ENCODE measurements around the gene YARS1.

The YARS1 gene

DNA sequence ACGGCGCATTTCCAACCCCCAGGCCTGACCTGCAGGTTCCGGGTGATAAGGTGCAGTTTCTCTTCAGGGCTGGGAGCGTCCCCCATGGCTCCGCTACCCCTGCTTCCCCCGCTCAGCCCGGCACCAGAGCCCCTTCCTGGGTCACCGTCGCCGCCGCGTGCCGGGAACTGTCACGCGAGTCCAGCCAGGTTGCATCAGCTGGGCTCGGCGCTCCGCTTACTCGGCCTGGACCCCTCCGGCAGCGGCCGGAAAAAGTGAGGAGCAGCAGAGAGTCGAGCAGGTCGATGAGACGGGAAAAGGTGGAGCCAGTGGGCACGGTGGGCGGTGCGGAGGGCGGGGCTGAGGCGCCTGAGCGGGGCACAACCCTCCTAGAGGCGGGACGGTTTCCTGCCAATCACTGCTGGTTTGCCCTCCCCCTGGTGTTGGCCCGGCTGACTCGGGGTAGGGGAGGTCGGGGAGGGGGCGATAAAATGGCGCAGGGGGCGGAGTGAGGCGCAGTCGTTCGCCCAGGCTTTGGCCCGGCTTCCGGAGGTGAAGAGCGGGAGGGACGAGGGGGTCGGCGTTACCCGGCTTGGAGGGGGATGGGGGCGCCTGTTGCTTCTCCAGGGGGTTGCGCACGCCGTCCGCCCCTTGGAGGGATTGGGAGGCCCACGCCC is at the start of gene YARS1, which contains the start of gene S100PBP:
TSS of gene YARS1 (minus strand) at position 200 of the 656 bp plus-strand sequence. CDS start at position 86, 114 bp downstream.
TSS of gene S100PBP (plus strand) at position 495 of the 656 bp plus-strand sequence. CDS start 8,447 bp downstream, outside the sequence.
- peak; percentile 99 to 100 for DNase-seq (ENCODE audit: low read depth in 2 of 2)

DNA sequence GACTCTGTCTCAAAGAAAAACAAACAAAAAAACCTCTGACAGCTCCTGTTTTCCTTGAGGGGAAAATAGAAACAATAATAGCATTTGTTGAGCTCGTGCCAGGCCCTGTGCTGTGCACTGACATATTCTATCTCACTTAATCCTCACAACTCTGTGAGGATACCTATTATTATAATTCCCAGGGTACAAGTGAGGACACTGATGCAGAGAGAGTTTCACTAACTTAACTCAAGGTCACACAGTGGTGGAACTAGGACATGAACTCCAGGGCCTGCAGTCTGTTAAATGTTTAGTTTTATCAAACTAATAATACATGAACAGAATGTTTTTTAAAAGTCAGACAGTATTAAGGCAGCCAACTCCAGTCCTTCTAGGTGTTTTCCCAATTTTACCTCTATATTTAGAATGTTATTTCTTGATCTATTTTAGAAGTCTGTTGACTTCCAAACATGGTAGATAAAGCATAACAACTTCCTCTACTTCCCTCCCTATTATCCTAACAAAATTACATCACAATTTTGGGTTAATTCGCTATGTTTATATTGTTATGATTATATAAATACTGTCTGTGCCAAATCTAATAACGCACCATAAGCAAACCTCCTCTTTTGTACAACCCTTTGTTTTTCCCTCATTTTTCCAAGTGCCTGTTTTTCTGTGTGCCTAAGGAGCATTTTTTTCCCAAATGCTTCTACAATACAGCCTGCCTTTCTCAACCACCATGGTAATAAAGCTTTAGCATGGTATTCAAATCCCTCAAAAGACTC is 48.7 kb upstream of the YARS1 start:
- DNase-seq (ENCODE audit: low read depth in 2 of 2) = no peak

- no peak for DNase-seq (ENCODE audit: low read depth in 2 of 2)
Observed at GRCh38 chr1:32864375-32865019, 47.3 kb upstream of the YARS1 start.

DNA sequence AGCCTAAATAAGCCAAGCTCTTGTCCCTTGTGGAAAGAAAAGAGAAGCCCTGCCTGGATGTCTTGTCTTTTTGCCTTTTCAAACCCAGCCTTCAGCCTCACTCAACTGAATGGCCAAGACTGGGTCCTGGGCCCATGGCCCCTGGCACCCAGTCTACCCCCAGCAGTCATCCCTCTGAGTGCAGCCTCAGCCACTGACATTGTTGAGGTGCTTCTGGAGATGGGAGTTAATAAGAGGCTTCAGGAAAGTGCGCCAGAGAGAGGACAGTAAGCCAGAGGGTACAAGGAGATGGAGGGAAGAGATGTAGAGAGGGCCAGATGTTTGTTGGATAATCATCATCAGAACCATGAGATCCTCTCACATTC is 46.7 kb upstream of the YARS1 start:
- no peak for DNase-seq (ENCODE audit: low read depth in 2 of 2)

- no peak for DNase-seq (ENCODE audit: low read depth in 2 of 2)
Observed at GRCh38 chr1:32863218-32863880, 46.2 kb upstream of the YARS1 start.

GRCh38 chr1:32861904-32862695 is 44.9 kb upstream of the YARS1 start:
- no peak for DNase-seq (ENCODE audit: low read depth in 2 of 2)

DNA sequence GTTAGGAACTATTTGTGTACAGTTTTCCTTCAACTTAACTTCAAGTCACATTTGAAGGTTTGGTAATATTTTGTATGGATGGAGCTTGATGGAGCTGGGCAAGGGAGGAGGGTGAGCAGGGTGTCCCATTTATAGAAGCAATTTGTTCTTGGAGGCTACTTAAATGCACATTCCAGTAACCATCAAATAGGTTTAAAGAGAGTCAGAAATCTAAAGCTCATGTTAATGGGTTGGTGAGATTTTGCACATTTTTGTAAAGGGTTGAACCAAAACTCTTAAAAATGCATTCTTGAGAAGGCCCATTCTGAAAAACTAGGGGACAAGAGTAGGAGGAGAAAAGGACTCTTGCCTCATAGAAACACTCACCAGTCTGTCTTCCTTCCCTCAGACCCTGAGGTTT is 43.4 kb upstream of the YARS1 start:
- DNase-seq (ENCODE audit: low read depth in 2 of 2) = no peak

DNA sequence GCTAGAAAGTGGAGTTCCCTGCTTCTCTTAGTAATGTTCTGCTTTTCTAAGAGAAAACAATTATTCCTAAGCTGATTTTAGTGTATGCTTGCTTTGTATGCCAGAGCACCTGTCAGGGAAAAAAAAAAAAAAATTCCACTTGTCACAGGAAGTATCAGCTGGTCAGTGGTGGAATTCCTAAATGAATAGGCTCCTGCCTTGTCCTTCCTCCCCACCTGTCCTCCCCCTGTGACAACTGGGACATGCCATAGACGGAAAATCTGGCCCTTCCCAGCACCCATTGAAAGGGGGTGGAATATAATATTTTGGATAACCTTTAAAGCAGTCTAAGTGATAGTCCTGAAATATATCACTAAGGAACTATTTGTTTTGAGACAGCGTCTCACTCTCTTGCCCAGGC is 42.8 kb upstream of the YARS1 start:
- DNase-seq (ENCODE audit: low read depth in 2 of 2) = no peak

DNA sequence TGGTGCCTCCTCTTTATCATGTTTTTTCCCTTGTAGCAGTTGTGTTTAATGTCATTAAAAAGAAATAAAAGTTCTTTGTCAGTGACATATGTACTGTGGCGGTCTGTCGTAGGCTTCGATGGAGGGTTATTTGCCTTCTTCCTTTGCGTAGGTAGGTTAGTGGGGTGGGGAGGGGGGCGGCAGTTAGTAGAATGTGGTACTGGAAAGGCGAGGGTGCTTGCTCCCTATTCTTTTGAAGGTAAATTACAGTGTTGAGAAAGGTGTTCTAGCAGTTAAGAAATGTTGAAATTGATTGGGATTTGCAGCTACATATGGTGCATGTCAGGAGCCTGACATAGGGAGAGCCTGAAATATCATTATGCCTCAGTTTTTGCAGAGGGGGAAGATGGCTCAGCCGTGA is 41.6 kb upstream of the YARS1 start:
- no peak for DNase-seq (ENCODE audit: low read depth in 2 of 2)

DNA sequence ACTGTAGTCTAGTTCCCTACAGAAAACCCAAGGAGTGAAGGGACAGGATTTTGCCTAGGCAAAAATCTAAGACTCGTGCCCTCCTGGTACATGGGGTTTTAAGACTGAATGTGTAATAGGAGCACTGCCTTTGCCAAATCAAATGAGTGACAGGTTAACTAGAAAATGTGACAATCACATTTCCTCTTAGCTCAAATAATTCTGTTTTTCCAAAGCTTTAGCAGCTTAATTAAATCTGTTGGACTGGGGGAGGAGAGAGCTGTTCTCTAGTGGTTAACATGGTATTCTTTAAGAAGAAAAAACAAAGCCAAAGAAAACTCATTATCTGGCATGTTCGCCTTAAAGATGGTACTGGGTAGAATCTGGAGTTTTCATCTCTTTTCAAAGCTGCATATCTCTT is 41.0 kb upstream of the YARS1 start:
- DNase-seq (ENCODE audit: low read depth in 2 of 2) = no peak

DNA sequence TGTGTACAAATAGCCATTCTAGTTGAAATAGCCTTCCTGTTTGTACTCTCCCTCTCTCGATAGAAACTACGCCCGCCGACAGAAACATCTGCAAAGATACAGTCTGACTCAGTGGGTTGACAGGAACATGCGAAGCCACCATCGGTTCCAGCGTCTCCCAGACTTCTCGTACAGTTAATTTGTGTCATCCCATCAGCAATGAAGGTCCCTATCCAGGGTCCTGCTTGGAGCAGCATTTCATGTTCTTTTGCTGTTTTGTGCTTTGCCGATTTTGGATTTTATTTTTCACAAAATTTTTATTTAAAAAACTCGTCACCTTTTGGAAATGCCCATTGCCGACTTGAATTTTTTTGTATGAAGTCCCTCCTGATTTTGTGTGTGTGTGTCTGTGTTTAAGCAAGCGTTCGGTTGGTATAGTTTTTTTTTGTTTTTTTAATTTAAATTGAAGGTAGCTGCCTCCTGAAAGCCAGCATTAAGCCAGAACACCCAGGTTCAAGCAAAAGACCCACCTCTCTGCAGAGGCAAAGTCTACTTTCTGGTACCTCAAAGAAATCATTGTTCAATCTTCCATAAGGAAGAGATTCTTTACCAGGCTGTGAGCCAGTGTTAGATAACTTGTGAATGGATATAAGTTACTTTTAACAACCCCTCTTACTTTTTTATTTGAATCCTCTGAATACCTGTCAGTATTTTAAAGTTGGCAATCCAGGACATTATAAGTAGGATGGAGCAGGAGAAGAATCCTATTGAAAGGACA is 38.9 kb upstream of the YARS1 start:
- no peak for DNase-seq (ENCODE audit: low read depth in 2 of 2)

- no peak for DNase-seq (ENCODE audit: low read depth in 2 of 2)
Observed at GRCh38 chr1:32848354-32849063, 31.4 kb upstream of the YARS1 start.

GRCh38 chr1:32831878-32832277 is 14.7 kb upstream of the YARS1 start:
- no peak for DNase-seq (ENCODE audit: low read depth in 2 of 2)

DNA sequence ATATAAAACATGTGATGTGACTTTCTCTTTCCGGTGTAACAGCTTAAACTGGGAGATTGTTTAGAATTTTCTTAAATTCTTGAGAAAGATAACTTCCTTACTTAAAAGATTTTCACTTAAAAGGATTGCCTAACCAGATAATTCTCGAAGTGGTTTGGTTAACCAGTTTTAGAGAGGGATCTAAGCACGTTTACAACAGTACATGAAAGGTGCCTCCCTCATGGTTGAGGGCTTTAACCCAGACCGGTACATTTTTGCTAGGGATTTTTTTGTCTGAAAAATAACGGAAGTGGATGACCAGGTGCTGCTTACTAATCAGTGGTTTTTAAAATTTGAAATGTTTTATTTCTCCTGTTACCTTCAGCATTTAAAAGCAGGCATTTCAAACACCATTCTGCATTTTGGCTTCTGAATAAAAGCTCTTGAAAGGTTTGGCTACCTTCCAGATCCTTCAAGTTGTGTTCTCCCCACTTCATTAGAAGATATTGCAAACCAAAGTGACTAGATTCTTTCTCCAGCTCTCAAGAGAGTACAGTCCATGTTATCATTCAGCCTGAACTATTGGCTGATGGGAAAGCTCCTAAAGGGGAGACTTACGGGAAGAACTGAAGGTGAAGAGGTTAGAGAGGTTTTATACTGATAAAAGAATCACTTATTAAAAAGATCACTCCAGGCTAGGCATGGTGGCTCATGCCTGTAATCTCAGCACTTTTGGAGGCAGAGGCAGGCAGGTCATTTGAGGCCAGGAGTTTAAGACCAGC is 13.1 kb upstream of the YARS1 start:
- DNase-seq (ENCODE audit: low read depth in 2 of 2) = no peak

DNA sequence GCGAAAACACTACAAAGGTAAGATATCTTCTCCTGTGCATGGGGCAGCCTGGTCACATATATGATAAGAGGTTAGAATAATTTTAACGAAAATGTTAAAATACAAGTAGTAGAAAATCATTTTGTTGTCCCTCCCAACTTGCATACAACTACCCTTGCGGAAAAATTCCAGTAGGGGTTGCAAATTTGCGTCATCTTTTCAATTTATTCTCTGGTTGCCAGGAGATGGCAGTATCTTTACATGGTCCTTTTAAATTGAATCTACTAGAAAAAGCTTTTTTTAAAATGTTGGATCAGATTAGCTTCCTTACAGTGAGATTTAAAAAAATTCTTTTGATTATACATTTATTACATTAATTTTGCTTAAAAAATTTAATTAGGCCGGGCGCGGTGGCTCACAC is 11.2 kb upstream of the YARS1 start:
- no peak for DNase-seq (ENCODE audit: low read depth in 2 of 2)

- DNase-seq (ENCODE audit: low read depth in 2 of 2) = no peak
Observed at GRCh38 chr1:32825181-32825580, 8.0 kb upstream of the YARS1 start.

DNA sequence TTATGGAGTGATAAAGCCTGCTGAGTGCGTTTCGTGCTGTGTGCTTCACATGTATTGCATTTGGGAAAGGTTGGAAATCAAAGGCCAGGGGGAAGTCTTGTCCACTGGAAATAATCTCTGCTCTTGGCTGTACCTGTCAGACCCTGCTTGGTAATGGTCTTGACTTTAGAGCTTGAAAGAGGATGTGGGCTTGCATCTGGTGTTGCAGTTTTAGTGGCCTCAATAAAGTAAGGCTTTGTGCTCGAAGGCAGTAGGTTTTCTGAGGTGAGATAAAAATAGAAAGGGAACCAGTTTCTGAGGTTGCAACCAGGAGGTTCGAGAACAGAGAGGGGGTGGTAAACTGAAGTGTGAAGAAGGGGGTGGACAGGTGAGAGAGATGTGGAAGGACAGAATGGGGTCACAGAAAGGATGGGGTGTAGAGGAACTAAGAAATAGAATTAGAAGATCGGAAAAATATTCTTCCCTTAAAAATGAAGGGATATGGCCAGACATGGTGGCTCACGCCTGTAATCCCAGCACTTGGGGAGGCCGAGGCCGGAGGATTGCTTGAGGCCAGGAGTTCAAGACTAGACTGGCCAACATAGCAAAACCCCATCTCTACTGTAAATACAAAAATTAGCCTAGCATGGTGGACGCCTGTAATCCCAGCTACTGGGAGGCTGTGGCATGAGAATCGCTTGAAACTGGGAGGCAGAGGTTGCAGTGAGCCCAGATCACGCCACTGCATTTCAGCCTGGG is 1.8 kb upstream of the YARS1 start:
- DNase-seq (ENCODE audit: low read depth in 2 of 2) = no peak
